LNCaP clone FGC (cell line): ENCODE data around the gene CD207.
A peak's percentile ranks its signal among the peaks of the same experiment; 100 is the strongest.

Experiments
- DNase-seq: peaks from one replicate; pipeline ENCODE4 v3.0.0-alpha.2; 2011; ENCODE audit warnings: low read depth
- H3K4me3 ChIP-seq: 2 replicates; pipeline ENCODE4 v1.5.1; 2011; ENCODE audit warnings: mild to moderate bottlenecking, low read depth, low read length, control low read depth
- CTCF ChIP-seq: IDR thresholded peaks from 2 replicates; pipeline ENCODE4 v1.5.1; 2012; ENCODE audit warnings: mild to moderate bottlenecking; ENCODE audit not compliant: control insufficient read depth, insufficient read depth; ENCODE audit errors: extremely low read depth

CD207 gene

GRCh38 chr2:70861777-70862625, 26.4 kb upstream of the CD207 start:
- TF ChIP-seq CTCF = peak; percentile 81
- peak; percentile 31 for DNase-seq
- no peak overlapping the region for H3K4me3 ChIP-seq

- no peak overlapping the region for H3K4me3 ChIP-seq
- no peak for DNase-seq
- TF ChIP-seq CTCF = no peak
These were observed 20.1 kb upstream of the CD207 start for GRCh38 chr2:70855667-70856066.

- DNase-seq = no peak
These were observed 18.8 kb upstream of the CD207 start for GRCh38 chr2:70854411-70854810.

GRCh38 chr2:70852824-70853223, 17.2 kb upstream of the CD207 start:
- TF ChIP-seq CTCF = no peak
- no peak overlapping the region for H3K4me3 ChIP-seq
- DNase-seq = no peak

More at GRCh38 chr2:70854411-70854810, 18.8 kb upstream of the CD207 start:
- H3K4me3 ChIP-seq = no peak overlapping the region
- no peak for TF ChIP-seq CTCF

GRCh38 chr2:70851704-70852103, 16.1 kb upstream of the CD207 start:
- no peak for DNase-seq
- no peak overlapping the region for H3K4me3 ChIP-seq

GRCh38 chr2:70850925-70851324, 15.3 kb upstream of the CD207 start:
- H3K4me3 ChIP-seq = no peak overlapping the region
- DNase-seq = no peak
- TF ChIP-seq CTCF = no peak

More at GRCh38 chr2:70851704-70852103, 16.1 kb upstream of the CD207 start:
- no peak for TF ChIP-seq CTCF

GRCh38 chr2:70842401-70842800, 6.8 kb upstream of the CD207 start:
- TF ChIP-seq CTCF = no peak
- DNase-seq = no peak

More at GRCh38 chr2:70842401-70842800, 6.8 kb upstream of the CD207 start:
- H3K4me3 ChIP-seq = no peak overlapping the region
